Stimulated activated CD4-positive, alpha-beta T cell treated with anti-CD3 and anti-CD28 coated beads, Interleukin-2, amount 100 ng/mL, for 4 hours (primary cell): ENCODE results near the gene ZC3HAV1.
A peak's percentile ranks its signal among the peaks of the same experiment; 100 is the strongest.
"Not testable (repeated sequence)": the region's sequence is repeated elsewhere in the genome, so short reads cannot be mapped to it uniquely, and the experiment has no call there.

Source experiments
- DNase-seq: peaks from one replicate; pipeline ENCODE4 v3.0.0-alpha.2; 2020; ENCODE audit warnings: low read depth

The ZC3HAV1 gene

DNA sequence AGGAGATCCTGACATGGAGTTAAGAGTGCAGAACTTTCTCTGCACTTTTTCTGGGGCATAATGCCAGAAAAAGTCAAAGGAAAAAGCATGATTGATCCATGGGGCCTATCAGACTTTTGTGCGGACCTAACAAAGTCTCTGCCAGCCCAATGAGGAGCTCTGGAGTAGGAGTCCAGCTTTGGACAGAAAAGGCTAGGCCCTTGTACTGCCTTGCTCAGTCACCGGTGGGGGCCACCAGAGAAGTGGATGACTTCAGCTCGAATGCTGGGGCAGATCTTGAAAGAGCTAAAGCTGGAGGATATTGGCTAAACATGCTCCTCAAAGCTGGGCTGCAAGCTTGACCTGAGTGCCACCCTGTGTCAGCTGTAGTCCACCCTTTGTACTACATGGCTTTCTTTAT is 2.8 kb upstream of the ZC3HAV1 start:
- DNase-seq, result no peak

DNA sequence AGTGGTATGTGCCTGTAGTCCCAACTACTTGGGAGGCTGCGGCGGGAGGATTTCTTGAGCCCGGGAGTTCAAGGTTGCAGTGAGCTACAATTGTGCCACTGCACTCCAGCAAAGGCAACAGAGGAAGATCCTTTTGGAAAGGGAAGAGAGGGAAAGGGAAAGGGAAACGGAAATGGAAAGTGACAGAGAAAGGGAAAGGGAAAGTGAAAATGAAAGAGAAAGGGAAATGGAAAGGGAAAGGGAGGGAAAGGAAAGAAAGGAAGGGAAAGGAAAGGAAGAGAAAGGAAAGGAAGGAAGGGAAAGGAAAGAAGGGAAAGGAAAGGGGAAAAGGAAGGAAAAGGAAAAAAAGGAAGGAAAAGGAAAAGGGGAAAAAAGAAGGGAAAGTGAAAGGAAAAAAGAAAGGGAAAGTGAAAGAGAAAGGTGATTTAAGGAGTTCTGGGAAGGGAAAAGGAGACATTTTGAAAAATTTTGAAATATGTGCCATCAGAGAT is 2.3 kb upstream of the ZC3HAV1 start:
- DNase-seq, result no peak

DNA sequence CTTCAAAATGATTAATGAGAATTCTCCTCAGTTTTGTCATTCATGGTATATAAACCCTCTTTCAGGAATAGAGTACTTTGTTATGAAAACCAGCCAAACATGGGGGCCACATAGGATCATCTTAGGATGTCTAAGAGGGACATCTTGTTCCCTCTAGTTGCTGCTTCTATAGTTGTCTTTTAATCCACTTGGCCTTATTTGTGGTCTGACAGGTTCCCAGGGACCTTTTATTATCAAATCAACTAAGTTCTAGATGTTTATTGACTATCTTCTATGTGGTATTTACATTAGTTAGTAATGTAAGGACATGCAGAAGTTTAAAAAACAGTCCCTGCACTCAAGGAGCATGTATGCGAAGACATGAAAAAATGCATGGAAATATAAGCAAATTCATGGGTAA is 1.6 kb upstream of the ZC3HAV1 start:
- no peak for DNase-seq

DNA sequence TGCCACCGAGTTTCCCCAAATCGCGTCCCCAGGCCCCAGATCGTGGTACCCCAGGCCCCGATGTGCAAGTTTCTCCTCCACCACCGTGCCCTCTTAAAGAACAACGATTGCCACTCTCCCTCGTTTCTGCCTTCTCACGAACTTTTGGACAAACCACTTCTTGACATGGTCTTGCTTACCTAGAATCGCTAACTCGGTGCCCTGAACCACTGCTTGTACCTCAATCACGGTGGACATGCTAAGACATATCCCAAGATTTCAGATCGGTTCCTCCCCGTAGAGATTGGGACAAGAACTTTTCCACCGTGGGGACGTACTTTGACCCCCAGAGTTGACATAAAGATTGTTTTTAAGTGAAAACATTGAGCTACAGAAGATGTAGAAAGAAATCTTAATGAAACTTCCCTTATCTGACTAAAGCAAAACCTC is 477 bp upstream of the ZC3HAV1 start:
- DNase-seq, result no peak

DNA sequence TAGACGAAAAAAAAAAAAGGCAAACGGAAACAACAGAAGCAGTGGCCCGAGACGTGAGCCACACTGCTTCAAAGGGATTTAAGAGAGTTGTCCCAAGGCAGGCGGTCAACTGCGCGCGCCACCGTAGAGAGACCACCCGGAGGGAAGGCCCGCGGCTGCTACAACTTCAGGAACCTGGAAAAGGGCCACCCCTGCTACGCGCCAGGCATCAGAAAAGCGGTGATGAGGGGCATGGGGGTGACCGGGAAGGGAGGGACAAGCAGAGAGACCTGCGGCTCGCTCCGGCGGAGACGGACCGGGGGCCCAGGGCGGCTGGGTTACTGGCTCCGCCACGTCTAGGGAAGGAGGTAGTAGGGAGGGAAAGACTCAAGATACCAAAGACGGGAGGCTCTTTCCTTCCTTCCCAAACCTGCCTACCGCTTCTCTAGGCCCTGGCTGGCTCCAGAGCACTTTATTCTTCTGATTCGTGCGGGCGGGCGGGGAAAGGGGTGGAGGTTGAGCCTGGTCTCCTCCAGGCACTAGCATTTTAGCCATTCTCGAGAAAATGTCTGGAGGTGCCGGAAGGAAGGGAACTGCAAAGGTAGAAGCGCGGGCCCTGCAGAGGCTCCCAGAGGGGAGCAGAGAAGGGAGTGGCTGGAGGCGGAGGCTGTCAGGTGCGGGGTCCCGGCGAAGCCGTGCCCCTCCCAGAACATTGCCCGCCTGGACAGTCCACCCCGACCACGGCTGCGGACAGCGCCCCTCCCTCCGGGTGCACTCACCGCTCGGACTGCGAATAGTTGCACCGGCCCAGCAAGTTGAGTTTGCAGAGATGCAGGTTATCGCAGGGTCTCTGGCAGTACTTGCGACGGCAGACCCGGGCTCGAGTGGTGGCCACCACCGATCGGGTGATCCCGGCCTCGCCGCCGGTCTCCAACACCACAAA is 993 bp downstream of the ZC3HAV1 start:
- no peak for DNase-seq

DNA sequence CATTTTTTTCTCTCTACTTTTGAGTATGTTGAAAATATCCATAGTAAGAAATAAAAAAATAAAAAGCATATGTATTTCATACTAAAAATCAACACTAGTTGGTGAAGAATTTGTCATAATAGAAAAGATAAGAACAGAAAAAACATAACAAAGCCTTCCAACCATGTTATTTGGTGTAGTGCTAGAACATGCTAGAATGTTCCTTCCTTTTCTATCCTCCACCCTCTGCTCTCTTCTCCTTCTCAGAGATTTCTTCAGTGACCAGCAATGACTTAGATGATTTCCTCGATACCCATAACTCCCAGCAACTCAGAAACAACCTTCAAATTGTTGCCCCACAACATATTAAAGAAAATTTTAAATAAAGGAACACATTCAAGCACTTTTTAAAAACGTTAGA is 2.6 kb downstream of the ZC3HAV1 start:
- no peak for DNase-seq

DNA sequence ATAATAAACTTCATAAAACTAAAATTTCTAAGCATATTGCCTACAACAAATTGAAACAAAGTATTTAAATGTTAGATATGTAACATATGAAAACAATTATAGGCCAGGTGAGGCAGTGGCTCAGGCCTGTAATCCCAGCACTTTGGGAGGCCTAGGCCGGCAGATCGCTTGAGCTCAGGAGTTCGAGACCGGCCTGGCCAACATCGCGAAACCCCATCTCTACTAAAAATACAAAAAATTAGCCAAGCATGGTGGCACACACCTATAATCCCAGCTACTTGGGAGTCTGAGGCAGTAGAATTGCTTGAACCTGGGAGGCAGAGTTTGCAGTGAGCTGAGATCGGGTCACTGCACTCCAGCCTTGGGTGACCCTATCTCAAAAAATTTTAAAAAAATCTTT is 3.3 kb downstream of the ZC3HAV1 start:
- DNase-seq, result not testable (repeated sequence)

DNA sequence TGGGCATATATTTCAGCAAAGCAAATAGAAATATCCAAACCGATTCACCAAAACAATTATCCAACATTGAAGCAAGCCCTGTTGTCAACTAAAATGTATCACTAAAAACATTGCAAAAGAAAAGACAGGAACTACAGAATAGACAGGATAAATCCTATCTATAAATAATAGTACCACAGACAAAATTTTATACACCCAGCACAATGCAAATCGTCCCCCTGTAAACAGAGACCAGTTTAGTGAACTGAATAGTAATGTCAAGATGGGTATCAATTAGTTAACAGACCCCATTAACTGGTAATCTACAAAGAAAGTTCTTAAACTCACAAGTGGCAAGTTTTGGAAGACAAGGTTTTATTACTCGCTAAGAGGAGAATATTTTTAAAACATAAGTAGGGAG is 4.0 kb downstream of the ZC3HAV1 start:
- no peak for DNase-seq

DNA sequence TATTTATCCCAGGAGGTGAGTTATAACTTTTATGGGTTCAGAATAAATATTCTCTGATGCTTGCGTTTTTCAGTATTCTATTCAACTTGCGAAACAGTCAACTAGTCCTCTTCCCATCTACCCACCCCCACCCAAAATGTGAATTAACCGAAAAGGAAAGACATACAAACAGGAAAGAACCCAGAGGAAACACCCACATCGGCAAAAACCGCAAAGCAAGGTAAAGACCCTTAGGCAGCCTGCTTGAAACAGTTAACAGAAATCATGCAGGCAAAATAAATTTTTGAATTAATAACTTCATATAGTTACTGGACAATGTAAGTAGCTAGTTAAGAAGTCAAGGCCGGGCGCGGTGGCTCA is 5.4 kb downstream of the ZC3HAV1 start:
- no peak for DNase-seq

DNA sequence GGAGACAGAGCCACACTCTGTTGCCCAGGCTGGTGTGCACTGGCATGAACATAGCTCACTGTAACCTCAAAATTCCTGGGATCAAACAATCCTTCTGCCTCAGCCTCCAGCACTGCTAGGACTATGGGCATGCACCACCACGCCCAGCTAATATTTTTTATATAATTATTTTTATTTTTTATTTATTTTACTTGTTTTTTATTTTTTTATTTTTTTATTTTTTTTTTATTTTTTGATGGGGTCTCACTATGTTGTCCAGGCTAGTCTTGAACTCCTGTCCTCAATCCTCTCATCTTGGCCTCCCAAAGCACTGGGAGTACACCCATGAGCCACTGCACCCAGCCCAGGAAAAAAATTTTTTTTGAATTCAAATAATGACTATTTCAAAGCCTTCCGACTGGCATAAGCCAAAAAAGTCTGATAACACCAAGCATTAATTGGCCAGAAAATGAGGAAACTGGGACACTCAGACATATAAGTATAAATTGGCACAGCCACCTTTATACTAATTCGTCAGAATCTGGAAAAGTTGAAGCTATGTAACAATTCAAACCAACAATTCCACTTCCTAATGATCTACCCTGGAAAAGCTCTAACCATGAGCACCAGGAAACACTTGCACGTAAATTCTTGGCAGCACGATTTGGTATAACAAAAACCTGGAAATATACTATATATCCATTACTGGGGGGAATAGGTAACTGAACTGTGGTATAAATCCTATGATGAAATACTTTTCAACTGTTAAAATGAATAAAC is 6.3 kb downstream of the ZC3HAV1 start:
- DNase-seq, result no peak

DNA sequence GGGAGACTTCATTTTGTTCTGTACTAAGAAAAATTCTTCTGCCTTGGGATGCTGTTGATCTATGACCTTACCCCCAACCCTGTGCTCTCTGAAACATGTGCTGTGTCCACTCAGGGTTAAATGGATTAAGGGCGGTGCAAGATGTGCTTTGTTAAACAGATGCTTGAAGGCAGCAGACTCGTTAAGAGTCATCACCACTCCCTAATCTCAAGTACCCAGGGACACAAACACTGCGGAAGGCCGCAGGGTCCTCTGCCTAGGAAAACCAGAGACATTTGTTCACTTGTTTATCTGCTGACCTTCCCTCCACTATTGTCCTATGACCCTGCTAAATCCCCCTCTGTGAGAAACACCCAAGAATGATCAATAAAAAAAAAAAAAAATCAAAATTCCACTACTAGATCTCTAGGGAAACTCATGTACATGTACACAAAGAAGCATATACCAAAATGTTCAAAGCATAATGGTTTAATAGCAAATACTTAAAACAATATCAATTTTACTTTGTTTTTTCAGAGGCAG is 7.8 kb downstream of the ZC3HAV1 start:
- DNase-seq, result not testable (repeated sequence)

DNA sequence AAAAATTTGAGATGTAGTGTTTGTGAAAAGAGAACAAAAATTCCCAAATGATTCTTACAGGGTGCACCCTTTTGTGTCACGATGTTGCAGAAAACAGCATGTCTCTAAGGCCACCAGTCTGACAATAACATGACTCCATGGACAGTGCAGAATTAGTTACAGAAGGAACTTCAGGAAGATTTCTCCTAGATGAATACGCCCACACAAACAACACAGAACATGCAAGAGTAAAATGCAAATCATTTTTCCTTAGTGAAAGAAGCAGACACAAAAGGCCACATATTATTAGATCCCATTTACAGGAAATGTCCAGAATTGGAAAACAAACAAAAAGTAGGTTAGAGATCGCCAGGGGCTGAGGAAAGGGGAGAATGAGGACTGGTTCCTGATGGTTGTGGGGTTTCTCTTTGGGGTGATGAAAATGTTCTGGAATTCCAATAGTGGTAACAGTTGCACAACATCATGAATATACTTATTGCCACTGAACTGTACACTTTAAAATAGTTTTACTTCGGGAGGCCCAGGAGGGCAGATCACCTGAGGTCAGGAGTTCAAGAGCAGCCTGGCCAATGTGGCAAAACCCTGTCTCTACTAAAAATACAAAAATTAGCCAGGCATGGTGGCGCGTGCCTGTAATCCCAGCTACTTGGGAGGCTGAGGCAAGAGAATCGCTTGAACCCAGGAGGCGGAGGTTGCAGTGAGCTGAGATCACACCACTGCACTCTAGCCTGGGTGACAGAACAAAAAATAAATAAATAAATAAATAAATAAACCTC is 10.2 kb downstream of the ZC3HAV1 start:
- DNase-seq, result no peak

DNA sequence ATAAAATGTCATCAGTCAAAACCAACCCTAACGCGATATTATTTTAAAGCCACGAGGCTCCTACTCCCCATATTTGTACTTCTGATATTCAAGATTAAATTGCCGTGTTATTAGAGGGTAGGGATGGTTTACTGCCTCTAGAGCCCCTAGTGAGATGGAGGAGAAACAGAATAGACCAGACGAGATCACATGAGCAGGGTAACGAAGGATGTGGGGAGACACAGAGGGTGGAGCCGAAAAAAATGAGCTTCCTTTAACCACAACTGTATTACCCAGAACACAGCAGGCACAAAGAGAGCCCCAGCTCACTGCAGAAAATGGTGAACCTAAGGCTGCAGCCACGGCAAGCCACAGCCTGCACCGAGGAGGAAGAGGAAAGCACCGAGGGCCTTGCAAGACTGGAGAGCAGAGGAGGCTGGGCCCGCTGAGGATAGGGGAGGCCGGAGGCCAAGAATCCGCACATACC is 14.3 kb downstream of the ZC3HAV1 start:
- peak; percentile 44 for DNase-seq

DNA sequence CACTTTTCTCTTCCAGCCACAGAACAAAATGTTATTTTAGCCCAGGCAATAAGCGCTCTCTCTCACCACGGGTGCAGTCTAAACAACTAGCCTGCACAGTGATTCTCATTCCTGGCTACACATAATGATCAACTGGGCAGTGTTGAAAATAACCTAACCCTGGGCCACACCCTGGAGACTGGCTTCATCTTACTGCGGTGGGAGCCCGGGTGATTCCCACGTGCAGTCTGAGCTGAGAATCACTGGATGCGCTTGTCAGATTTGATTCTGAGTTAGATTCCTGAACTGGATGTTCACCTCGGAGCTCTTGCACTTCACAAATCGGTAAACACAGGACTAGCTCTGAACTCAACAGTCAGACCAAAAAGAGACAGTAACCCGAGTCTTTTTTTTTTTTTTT is 14.9 kb downstream of the ZC3HAV1 start:
- no peak for DNase-seq

DNA sequence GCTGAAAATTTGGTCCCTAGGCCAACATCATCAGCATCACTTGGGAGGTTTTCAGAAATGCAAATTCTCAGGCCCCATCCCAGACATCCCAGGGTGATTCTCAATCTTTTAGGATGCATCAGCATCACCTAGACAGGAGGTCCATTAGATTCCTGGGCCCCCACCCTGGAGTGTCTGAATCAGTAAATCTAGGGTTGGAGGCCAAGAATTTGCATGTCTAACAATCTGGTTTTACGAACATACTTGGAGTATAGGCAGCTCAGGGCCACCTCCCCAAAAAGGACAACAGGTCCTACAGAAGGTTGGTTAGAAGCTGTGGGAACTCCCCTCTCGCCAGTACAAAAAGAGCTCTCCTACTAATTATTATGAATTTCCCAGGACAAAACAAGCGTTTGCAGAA is 15.5 kb downstream of the ZC3HAV1 start:
- DNase-seq, result no peak

DNA sequence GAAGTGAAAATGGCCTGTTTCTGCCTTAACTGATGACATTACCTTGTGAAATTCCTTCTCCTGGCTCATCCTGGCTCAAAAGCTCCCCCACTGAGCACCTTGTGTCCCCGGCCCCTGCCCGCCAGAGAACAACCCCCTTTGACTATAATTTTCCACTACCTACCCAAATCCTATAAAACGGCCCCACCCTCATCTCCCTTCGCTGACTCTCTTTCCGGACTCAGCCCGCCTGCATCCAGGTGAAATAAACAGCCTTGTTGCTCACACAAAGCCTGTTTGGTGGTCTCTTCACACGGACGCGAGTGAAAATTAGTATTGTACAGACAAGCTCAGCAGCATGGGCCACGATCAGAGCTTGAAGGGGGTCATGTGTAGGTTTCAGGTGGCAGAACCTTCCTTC is 16.0 kb downstream of the ZC3HAV1 start:
- DNase-seq, result not testable (repeated sequence)

DNA sequence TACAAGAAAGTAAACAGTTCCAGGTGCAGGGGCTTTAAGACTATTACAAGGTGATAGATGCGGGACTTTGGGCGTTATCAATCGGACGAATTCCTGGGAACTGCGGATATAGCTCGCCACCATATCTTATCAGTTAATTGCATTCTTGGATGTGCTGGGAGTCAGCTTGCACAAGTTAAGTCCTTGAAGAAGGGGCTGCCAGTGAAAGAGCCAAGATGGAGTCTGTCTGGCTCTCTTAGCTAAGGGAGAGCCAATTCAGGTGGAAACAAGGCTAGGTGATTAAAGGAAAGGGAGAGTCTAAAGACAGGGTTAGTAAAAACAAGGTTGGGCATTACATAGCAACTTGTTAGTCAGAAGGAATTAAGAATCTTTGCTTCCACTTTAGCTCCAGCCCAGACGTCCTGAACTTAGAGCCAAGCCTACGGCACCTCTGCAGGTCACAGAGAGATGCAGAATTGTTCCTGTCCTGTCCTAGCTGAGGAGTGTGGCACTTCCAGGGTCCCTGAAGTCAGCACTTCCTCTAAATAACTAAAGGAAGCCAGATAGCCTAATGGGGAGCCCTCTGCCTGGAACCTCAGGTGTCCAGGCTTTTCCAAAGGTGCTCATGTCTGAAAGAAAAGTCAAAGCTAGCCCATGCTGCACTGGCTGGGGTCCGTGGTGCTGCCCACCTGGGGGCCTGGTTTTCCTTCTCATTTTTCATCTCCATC is 17.3 kb downstream of the ZC3HAV1 start:
- DNase-seq, result no peak

DNA sequence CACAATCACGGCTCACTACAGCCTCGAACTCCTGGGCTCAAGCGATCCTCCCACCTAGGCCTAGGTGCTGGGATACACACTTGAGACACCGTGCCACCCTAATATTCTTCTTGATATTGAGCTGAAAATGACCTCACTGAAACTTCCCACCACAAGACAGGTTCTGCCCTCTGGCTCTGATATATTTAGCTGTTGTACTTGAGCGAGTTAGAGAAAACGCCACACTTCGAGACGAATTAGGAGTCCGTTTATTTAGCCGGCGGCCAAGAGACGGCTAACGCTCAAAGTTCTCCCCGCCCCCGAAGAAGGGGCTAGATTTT is 17.9 kb downstream of the ZC3HAV1 start:
- DNase-seq, result no peak

DNA sequence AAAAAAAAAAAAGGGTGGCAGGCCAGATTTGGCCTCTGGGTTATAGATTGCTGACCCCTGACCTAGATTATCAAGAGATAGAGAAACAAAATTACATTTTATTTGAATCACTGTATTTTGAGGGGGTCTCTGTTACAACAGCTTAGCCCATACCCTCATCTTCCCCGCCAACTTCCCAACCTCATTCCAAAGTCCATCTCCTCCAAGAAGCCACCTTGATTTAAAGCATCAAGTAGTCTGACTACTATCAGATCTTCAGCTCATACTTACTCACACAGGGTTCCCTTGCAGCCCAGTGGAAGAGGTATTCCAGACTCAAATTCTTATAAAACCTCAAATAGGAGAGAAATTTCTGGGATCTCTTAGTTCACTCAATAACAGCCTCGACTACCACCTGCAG is 20.4 kb downstream of the ZC3HAV1 start:
- no peak for DNase-seq

DNA sequence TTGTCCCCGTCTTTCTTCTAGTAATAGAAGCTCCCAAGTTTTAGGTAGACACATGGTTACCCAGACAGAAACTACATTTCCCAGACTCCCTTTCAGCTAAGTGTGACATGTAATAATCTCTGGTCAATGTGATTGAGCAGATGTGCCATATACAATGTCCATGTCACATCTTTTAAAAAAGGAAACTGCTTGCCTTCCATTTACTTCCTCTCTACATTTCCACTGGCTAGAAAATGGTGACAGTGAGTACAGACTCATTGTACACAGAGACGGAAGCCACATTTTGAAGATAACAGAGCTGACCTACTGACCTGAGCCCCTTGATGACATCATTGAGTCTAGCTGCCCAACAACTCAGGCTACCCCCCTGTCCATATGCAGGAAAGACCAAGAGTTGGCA is 21.3 kb downstream of the ZC3HAV1 start:
- DNase-seq, result no peak

DNA sequence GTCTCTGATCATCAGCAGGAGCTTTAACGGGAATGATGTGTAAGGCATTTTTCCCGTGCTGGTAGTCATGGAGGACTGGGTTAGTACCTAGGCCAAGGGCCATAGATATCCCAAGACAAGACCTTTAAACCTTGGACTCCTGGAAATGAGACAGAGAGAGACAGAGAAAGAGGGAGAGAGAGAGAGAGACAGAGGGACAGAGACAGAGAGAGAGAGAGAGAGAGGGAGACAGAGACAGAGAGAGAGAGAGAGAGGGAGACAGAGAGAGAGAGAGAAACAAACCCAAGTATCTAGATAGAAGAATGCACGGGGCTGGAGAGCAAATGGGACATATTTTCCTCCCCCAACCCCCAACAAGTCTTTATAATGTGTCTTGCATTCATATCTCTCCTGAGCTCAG is 22.3 kb downstream of the ZC3HAV1 start:
- DNase-seq, result no peak

DNA sequence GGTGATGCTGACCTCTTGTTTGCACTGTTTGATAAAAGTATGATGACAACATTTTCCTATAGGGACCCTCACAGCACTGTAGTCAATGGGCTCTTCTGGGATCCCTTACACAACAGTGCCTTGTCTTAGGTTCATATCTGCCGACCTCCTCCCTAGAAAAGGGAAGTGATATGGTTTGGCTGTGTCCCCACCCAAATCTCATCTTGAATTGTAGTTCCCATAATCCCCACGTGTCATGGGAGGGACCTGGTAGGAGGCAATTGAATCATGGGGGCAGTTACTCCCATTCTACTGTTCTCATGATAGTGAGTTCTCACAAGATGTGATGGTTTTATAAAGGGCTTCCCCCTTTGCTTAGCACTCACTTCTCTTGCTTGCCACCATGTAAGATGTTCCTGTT is 23.1 kb downstream of the ZC3HAV1 start:
- no peak for DNase-seq
